GM12878 (cell line): ENCODE results near the gene DNAJB14. TPM values are rescaled to one million over a fixed set of nuclear protein-coding genes. Genes with fewer than 3 reads are reported as not detected.

Experiments
- ATAC-seq: fragments of 200-7000 bp; cut with Tn5 transposase; 3 replicates; pipeline ENCODE4 v1.9.1; 2020; ENCODE audit warnings: mild to moderate bottlenecking, moderate library complexity
- BruUV-seq: library from RNA; stranded (reverse); fragments of 400-500 nt; replicated peaks from 2 replicates; lab custom pipeline; 2021; lab: Mats Ljungman, UMichigan
- CTCF ChIA-PET: fragments of 300-600 bp; sonication (Branson Sonifier 250); formaldehyde crosslinking; extraction: SDS; loops from one replicate; lab custom pipeline; 2021; ENCODE audit warnings: inconsistent platforms; lab: Yijun Ruan, JAX
- POLR2A ChIA-PET: fragments of 350-600 bp; formaldehyde crosslinking; extraction: SDS; loops from one replicate; lab custom pipeline; 2021; ENCODE audit warnings: inconsistent platforms; lab: Charles Lee
- RAD21 ChIA-PET: fragments of 300-600 bp; sonication (Branson Sonifier 250); formaldehyde crosslinking; loops from one replicate; lab custom pipeline; 2023; ENCODE audit warnings: antibody characterized with exemption; ENCODE audit not compliant: unreplicated experiment; lab: Charles Lee
- SMC1A ChIA-PET: fragments of 300-600 bp; sonication (Branson Sonifier 250); formaldehyde crosslinking; loops from one replicate; lab custom pipeline; 2023; ENCODE audit not compliant: unreplicated experiment, uncharacterized antibody; lab: Charles Lee
- DNase-seq: peaks from one replicate; pipeline ENCODE4 v3.0.0-alpha.2; 2011; ENCODE audit warnings: low read depth, low spot score
- FAIRE-seq: peaks from 3 replicates; lab custom pipeline; 2011; peaks lifted over from hg19 to GRCh38; lab: Jason Lieb, UNC
- H2AFZ ChIP-seq: 2 replicates; pipeline ENCODE4 v1.6.0; 2011; ENCODE audit warnings: low read depth, low read length, control low read depth; ENCODE audit not compliant: control insufficient read depth
- H3K27ac ChIP-seq: 2 replicates; pipeline ENCODE4 v1.5.1; 2011; ENCODE audit warnings: control low read depth; ENCODE audit not compliant: control insufficient read depth, insufficient read depth
- H3K27me3 ChIP-seq, 2 experiments: replicated peaks in 1 of 2; 2 replicates each; pipeline versions ENCODE4 v1.6.0 to v1.6.1; 2011; ENCODE audit warnings: low read length in 1 of 2; ENCODE audit not compliant: control insufficient read depth in 2 of 2, insufficient read depth in 2 of 2
- H3K36me3 ChIP-seq, 2 experiments: 2 replicates each; pipeline ENCODE4 v1.5.1; 2011; ENCODE audit warnings: low read length in 1 of 2; ENCODE audit not compliant: control insufficient read depth in 2 of 2, insufficient read depth in 2 of 2
- H3K4me1 ChIP-seq: 2 replicates; pipeline ENCODE4 v1.6.1; 2011; ENCODE audit warnings: mild to moderate bottlenecking, low read length, moderate library complexity, mixed read lengths; ENCODE audit not compliant: control insufficient read depth, insufficient read depth
- H3K4me2 ChIP-seq: 2 replicates; pipeline ENCODE4 v1.6.0; 2011; ENCODE audit warnings: control low read depth; ENCODE audit not compliant: control insufficient read depth, insufficient read depth
- H3K4me3 ChIP-seq: fragments of 200-600 bp; sonication (generic); 2 replicates; pipeline ENCODE4 v1.5.1; 2016
- H3K79me2 ChIP-seq: 2 replicates; pipeline ENCODE4 v1.6.0; 2011; ENCODE audit warnings: low read length; ENCODE audit not compliant: control insufficient read depth, insufficient read depth
- H3K9ac ChIP-seq: 2 replicates; pipeline ENCODE4 v1.8.0; 2011; ENCODE audit warnings: low read length, control low read depth, mixed read lengths; ENCODE audit not compliant: control insufficient read depth, insufficient read depth
- H3K9me3 ChIP-seq: replicated peaks from 3 replicates; pipeline ENCODE4 v1.5.1; 2011; ENCODE audit warnings: mild to moderate bottlenecking, low read length; ENCODE audit not compliant: control insufficient read depth, insufficient read depth
- H4K20me1 ChIP-seq: 2 replicates; pipeline ENCODE4 v1.6.0; 2011; ENCODE audit not compliant: control insufficient read depth, insufficient read depth
- ATF7 ChIP-seq: fragments of 450-650 bp; IDR thresholded peaks from 2 replicates; pipeline ENCODE4 v1.6.1; 2016; ENCODE audit warnings: low read depth, mild to moderate bottlenecking
- CEBPB ChIP-seq, 2 experiments: fragments of 150-350 bp in 1 of 2; IDR thresholded peaks; 2 replicates each; pipeline ENCODE4 v1.6.1; 2012 to 2014; ENCODE audit warnings: low read depth in 2 of 2, low read length in 2 of 2, borderline replicate concordance in 1 of 2, inconsistent platforms in 1 of 2
- CREM ChIP-seq: IDR thresholded peaks from 2 replicates; pipeline ENCODE4 v1.6.1; 2014; ENCODE audit warnings: antibody characterized with exemption, low read depth
- EED ChIP-seq: sonication (generic); IDR thresholded peaks from 2 replicates; pipeline ENCODE4 v1.6.1; 2016; ENCODE audit warnings: antibody characterized with exemption, low read depth
- HDAC6 ChIP-seq: fragments of 200-600 bp; sonication (generic); IDR thresholded peaks from one replicate; pipeline ENCODE4 v1.8.0; 2017; ENCODE audit warnings: antibody characterized with exemption; ENCODE audit not compliant: unreplicated experiment
- IKZF1 ChIP-seq: fragments of 450-650 bp; conservative IDR thresholded peaks from 2 replicates; pipeline ENCODE4 v1.6.1; 2017; ENCODE audit warnings: antibody characterized with exemption, mild to moderate bottlenecking
- IRF4 ChIP-seq: IDR thresholded peaks from 2 replicates; pipeline ENCODE4 v1.6.1; 2011; ENCODE audit warnings: low read depth, low read length
- KAT2A ChIP-seq: conservative IDR thresholded peaks from 2 replicates; pipeline ENCODE4 v1.6.1; 2011; ENCODE audit warnings: low read depth, low read length; ENCODE audit not compliant: control insufficient read depth
- MTA2 ChIP-seq: fragments of 450-650 bp; IDR thresholded peaks from 2 replicates; pipeline ENCODE4 v1.6.1; 2016; ENCODE audit warnings: low read depth, mild to moderate bottlenecking, moderate library complexity
- NFXL1 ChIP-seq: fragments of 450-650 bp; IDR thresholded peaks from 2 replicates; pipeline ENCODE4 v1.6.1; 2017; ENCODE audit warnings: antibody characterized with exemption, mild to moderate bottlenecking, borderline replicate concordance
- RBBP5 ChIP-seq: fragments of 200-600 bp; sonication (generic); conservative IDR thresholded peaks from 2 replicates; pipeline ENCODE4 v1.6.1; 2016
- RELA ChIP-seq: fragments of 450-650 bp; IDR thresholded peaks from 2 replicates; pipeline ENCODE4 v1.8.0; 2014; ENCODE audit warnings: borderline replicate concordance; ENCODE audit not compliant: partially characterized antibody
- SREBF1 ChIP-seq: IDR thresholded peaks from 2 replicates; pipeline ENCODE4 v1.6.1; 2012; ENCODE audit warnings: mild to moderate bottlenecking, low read length
- SRF ChIP-seq, 2 experiments: IDR thresholded peaks; 2 replicates each; pipeline ENCODE4 v1.6.1; 2011; ENCODE audit warnings: low read depth in 2 of 2, low read length in 2 of 2, mild to moderate bottlenecking in 1 of 2, moderate library complexity in 1 of 2
- ZNF622 ChIP-seq: fragments of 450-650 bp; IDR thresholded peaks from 2 replicates; pipeline ENCODE4 v1.6.1; 2017; ENCODE audit warnings: mild to moderate bottlenecking, inconsistent platforms
- in situ Hi-C: fragments of 300-500 bp; cut with MboI; formaldehyde crosslinking; loops from 9 replicates; pipeline ENCODE4 v1.14.3; 2018; ENCODE audit warnings: mixed read lengths
- intact Hi-C: fragments of 100-400 bp; cut with micrococcal nuclease; formaldehyde crosslinking; loops from one replicate; pipeline ENCODE4 v1.14.2; 2022; ENCODE audit not compliant: unreplicated experiment
- polyA plus RNA-seq, 11 experiments: library from polyadenylated mRNA; depleted of rRNA in 4 of 11; unstranded in 6 of 11; stranded (reverse) in 5 of 11; fragments of >200 nt; fragmentation: Nextera tagmentation in 4 of 11; fragmentation: Illumina TruSeq in 1 of 11; extraction: Ambion mirVana in 4 of 11; extraction: Trizol in 1 of 11; gene quantifications; 1 replicate in 1 of 11; 2 replicates in 10 of 11; pipeline versions ENCODE4 v1.2.1 to v1.2.3, GENCODE V29; 2011 to 2016; ENCODE audit warnings: inconsistent platforms in 2 of 11, missing spikeins in 2 of 11, low read depth in 1 of 11
- total RNA-seq, 4 experiments: library from RNA; depleted of rRNA in 3 of 4; stranded (reverse); fragments of >200 nt in 3 of 4; fragmentation: Illumina TruSeq in 1 of 4; extraction: Trizol in 1 of 4; gene quantifications; 2 replicates each; pipeline versions ENCODE4 v1.2.1 to v1.2.3, GENCODE V29; 2013 to 2021
- TF ChIP-seq, protein P1 (sequence below): fragments of 450-650 bp; IDR thresholded peaks from 2 replicates; pipeline ENCODE4 v1.6.1; 2018; ENCODE audit warnings: borderline replicate concordance, mild to moderate bottlenecking; ENCODE audit not compliant: partially characterized antibody
- TF ChIP-seq, protein P2 (sequence below): IDR thresholded peaks from 2 replicates; pipeline ENCODE4 v1.6.1; 2012; ENCODE audit warnings: mild to moderate bottlenecking, low read depth, low read length

Gene DNAJB14
- total and polyA plus RNA-seq, 10 of the 15 experiments (the other 5 are each of a cell fraction or from before 2014, with no cell fraction given) = 9.5 to 49.2 (median 27.8) TPM

DNA sequence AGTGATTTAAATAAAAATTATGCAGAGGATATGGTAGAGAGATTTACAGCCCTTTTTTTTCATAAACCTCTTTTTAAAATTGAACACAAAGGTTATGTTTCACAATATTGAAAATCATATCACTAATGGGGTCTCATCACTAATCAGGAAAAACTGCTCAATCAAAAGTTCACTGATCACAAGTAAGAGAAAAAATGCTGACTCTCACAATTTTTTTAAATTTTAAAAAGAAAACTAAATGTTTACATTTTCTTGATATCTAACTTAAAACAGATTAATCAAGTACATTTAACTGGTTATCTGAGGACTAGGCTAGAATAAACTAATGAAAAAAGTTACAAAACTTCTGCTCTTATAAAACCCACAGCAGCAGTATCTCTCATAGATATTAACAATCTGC lies 60.7 kb downstream of the DNAJB14 start:
- in situ Hi-C loops = no loop called here
- Histone ChIP-seq H3K4me1 (no peaks in the 10 kb centered on the region), H3K27ac (no peak overlapping the region), H3K27me3 (no peaks in the 10 kb centered on the region), H3K4me2 (no peak overlapping the region), H2AFZ (no peak overlapping the region), H3K9ac (no peak overlapping the region), H3K4me3 (no peak overlapping the region), H3K36me3 (peaks cover 0 to 9% of the 10 kb centered on the region in 2 experiments; a peak in 3 of 4 replicates), H4K20me1 (no peaks in the 10 kb centered on the region), H3K79me2 (peaks cover 7% of the 10 kb centered on the region; the same call in 1 of the 2 replicates), H3K9me3 (no peaks in the 10 kb centered on the region)
- DNase-seq (no peak), FAIRE-seq (no peak), ATAC-seq (no peak)
- ChIA-PET SMC1A (interaction anchor here (1.0 to 4.4 kb wide), 13 partner anchors 26 to 322 kb away, joined by 3 to 75 read pairs (median 4); partner anchors contain the start of genes DAPP1 and TRMT10A), RAD21 (interaction anchor here (1.0 to 3.9 kb wide), 6 partner anchors 58 to 76 kb away, joined by 5 to 98 read pairs (median 7); partner anchors contain the start of gene DAPP1), CTCF (interaction anchor here (0.6 to 3.1 kb wide), 17 partner anchors 9 to 782 kb away, joined by 3 to 167 read pairs (median 6); partner anchors contain the start of genes DAPP1, DNAJB14, LAMTOR3 and TRMT10A), POLR2A (interaction anchor here (0.7 to 1.1 kb wide), 2 partner anchors 19 to 50 kb away, joined by 3 read pairs; no protein-coding TSS in a partner anchor)
- no TSS peak for BruUV-seq
- intact Hi-C loops = loop anchor here (1.0 to 10.0 kb wide), 4 partner anchors 74 to 322 kb away; no protein-coding TSS in a partner anchor
- no peak for TF ChIP-seq RBBP5
- TF ChIP-seq HDAC6 = no peak
- TF ChIP-seq ATF7 = no peak
- no peak for TF ChIP-seq SREBF1
- no peak for TF ChIP-seq ZNF622
- TF ChIP-seq EED = no peak
- no peak for TF ChIP-seq SRF (IDR thresholded peaks at IDR 0.05; ENCODE audit: low read depth in 2 of 2, low read length in 2 of 2)
- no peak for TF ChIP-seq CREM
- no peak for TF ChIP-seq NFXL1
- no peak for TF ChIP-seq RELA
- TF ChIP-seq, protein P1, sequence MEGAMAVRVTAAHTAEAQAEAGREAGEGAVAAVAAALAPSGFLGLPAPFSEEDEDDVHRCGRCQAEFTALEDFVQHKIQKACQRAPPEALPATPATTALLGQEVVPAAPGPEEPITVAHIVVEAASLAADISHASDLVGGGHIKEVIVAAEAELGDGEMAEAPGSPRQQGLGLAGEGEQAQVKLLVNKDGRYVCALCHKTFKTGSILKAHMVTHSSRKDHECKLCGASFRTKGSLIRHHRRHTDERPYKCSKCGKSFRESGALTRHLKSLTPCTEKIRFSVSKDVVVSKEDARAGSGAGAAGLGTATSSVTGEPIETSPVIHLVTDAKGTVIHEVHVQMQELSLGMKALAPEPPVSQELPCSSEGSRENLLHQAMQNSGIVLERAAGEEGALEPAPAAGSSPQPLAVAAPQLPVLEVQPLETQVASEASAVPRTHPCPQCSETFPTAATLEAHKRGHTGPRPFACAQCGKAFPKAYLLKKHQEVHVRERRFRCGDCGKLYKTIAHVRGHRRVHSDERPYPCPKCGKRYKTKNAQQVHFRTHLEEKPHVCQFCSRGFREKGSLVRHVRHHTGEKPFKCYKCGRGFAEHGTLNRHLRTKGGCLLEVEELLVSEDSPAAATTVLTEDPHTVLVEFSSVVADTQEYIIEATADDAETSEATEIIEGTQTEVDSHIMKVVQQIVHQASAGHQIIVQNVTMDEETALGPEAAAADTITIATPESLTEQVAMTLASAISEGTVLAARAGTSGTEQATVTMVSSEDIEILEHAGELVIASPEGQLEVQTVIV = no peak
- TF ChIP-seq, protein P2, sequence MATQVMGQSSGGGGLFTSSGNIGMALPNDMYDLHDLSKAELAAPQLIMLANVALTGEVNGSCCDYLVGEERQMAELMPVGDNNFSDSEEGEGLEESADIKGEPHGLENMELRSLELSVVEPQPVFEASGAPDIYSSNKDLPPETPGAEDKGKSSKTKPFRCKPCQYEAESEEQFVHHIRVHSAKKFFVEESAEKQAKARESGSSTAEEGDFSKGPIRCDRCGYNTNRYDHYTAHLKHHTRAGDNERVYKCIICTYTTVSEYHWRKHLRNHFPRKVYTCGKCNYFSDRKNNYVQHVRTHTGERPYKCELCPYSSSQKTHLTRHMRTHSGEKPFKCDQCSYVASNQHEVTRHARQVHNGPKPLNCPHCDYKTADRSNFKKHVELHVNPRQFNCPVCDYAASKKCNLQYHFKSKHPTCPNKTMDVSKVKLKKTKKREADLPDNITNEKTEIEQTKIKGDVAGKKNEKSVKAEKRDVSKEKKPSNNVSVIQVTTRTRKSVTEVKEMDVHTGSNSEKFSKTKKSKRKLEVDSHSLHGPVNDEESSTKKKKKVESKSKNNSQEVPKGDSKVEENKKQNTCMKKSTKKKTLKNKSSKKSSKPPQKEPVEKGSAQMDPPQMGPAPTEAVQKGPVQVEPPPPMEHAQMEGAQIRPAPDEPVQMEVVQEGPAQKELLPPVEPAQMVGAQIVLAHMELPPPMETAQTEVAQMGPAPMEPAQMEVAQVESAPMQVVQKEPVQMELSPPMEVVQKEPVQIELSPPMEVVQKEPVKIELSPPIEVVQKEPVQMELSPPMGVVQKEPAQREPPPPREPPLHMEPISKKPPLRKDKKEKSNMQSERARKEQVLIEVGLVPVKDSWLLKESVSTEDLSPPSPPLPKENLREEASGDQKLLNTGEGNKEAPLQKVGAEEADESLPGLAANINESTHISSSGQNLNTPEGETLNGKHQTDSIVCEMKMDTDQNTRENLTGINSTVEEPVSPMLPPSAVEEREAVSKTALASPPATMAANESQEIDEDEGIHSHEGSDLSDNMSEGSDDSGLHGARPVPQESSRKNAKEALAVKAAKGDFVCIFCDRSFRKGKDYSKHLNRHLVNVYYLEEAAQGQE = no peak
- no peak for TF ChIP-seq IRF4
- no peak for TF ChIP-seq IKZF1
- TF ChIP-seq KAT2A = no peak
- TF ChIP-seq CEBPB (IDR thresholded peaks at IDR 0.05; ENCODE audit: borderline replicate concordance in 1 of 2, low read depth in 2 of 2, low read length in 2 of 2) = no peak
- TF ChIP-seq MTA2 = no peak
